GM20431 (cell line): ENCODE data around the gene ZBTB46.

ENCODE experiments used
- in situ Hi-C: fragments of 300-500 bp; cut with MseI, MboI; formaldehyde crosslinking; loops from one replicate; pipeline ENCODE4 v1.15.0; 2020; ENCODE audit warnings: low sequenced_read_pairs; ENCODE audit not compliant: unreplicated experiment

ZBTB46 gene

DNA sequence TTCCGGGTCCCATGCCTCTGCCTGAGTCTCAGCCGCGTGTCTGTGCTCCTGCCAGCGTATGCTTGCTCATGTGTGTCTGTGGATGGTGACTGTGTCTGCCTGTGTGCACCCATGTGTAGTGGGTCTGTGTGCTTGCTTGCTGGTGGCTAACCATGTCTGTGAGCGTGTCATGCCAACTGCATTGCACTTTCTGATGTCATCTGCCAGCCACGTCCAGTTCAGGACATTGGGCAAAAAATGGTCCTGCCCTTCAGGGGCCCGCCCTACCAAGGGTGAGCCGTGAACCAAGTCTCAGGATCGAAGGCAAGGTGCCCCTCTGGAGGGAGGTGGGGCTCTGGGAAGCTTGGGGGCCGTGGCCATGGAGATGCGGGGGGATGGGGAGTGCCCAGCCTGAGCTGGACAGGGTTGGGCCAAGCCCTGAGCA, 9.4 kb upstream of the ZBTB46 start:
- in situ Hi-C loops, result no loop called here

DNA sequence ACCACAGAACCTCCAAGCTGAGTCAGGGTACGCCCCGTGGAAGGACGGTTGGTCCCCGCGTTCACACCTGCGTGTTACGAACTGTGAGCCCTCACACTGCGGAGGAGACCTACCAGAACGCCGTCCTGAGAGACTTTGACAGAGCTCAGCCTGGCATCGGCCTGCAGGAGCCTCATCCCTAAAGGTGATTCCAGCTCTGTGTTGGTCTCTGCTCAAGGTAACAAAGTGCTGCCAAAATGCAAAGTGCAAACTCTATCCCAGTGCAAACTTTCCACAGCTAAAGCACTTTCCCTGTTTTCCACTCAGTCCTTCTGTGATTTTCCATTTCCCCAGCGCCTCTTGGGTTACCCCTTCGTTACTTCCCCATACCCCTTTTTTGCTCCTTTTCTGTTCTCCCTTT, 8.6 kb upstream of the ZBTB46 start:
- in situ Hi-C loops, result no loop called here

DNA sequence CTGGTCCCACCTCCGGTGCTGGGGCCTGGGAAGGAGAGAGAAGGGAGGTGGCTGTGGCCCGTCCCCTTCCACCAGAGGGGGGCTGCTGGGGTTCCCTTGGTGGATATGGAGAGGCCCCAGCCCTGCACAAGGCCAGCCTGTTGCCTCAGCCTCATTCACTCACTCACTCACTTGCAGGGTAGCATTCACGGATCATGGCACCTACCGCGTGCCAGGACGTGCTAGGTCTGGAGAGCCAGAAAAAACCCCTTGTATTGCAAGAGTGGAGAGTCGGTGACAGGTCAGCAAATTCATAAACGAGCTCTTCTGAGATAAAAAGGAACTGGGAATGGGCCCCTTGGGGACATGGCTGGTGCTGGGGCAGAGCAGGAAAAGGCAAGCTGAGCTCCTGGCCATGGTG, 6.4 kb upstream of the ZBTB46 start:
- in situ Hi-C loops, result no loop called here

DNA sequence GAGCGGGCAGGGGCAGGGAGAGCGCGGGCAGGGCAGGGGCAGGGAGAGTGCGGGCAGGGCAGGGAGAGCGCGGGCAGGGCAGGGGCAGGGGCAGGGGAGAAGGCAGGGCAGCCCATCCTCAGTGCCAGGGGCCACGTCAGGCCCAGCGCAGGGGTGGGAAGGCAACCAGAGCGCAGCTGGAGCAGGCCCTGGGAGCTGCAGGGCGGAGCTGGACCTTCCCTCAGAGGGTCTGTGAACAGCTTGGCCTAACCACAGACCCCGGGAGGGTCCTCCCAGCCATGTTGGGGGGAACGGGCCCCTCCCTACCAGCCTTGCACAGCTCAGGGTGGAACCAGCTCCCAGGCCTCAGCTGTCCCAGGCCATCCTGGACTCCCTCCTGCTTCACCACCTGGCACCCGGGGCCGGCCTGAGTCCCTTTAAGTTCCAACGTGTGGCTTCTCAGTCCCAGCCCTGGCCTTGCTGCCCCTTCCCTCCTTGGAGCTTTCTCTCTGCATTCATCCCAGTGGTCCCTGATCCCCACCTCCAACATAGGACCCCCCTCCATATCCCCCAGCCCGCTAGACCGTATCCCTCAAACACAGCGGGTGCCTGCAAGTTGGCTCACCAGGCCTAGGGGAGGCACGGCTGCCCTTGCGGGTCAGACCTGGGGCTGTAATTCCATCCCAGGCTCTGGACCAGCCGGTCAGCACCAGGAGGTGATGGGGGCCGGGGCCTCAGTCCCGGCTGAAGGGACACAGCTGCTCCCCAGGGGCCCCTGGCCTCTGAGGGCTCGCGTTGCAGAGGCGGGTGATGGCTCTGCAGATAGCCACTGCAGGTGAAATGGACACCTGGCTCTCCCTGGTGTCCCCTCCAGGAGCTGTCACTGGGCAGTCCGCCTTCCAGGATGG, 5.6 kb upstream of the ZBTB46 start:
- in situ Hi-C loops, result no loop called here

GRCh38 chr20:63835021-63835858, 4.2 kb upstream of the ZBTB46 start:
- in situ Hi-C loops, result no loop called here

DNA sequence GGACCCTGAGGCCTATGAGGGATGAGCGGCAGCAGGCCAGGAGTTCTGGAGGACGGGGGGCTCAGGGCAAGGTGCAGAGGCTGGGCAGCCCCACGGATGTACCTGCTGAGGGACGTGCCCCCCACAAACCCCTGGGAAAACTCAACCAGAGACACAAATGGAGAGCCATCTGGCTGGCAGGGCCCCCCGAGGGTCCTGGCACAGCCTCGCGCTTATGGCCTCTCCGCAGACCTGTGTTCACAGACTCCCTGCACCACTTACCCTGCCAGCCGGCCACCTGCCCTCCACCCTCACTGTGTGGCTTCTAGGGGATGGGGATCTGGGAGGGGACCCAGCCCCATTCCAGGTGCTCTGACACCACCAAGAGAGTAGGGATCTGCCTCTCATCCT, 3.4 kb upstream of the ZBTB46 start:
- in situ Hi-C loops, result no loop called here

GRCh38 chr20:63833776-63834490, 2.9 kb upstream of the ZBTB46 start:
- in situ Hi-C loops, result no loop called here

DNA sequence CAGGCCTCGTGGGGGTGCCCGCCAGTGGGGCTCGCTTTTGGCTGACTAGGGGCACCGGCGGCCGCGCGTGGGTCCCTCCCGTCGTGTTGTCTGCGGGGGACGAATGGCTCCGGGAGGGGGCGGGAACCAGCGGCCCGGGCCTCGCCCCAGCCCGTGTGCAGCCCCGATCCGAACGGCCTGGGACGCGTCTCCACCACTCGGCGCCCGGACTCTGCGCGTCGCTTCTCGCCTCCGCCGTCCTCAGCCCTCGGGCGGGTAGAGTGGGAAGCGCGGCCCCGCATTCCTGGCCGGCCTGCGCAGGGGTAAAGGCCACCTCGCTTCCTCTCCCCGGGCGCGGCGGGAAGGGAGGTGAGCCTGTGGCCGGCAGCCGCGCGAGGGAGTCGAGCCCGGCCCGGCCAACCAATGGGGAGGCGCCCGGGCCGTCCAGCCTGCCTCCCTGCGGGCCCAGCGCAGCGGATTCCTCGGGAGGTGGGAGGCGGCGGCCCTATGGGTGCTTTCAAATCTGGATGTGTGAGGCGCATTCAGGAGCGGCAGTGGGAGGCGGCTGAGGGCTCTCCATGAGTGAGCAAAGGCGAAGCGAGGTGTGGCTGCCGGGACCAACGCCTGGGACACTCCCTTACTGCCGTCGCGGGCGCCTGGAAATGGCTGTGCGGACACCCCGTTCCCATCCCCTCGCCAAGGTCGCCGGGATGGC, 1.1 kb upstream of the ZBTB46 start:
- in situ Hi-C loops, result no loop called here

DNA sequence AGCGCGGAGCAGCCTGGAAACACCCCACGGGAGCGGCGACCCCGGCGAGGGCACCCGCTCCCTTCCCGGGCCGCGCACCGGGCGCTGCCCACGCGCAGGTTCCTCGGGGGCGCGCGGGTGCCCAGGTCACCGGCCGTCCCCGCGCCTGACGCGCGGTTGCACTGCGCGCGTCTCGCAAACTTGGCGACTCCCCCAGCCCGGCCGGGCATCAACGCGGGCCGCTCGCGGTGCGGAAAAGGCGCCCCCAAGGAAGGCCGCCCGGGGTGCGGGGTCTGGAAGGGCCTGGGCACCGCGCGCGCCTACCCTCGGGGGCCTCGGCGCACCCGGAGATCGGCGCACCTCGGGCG, 555 bp upstream of the ZBTB46 start:
- in situ Hi-C loops, result no loop called here

DNA sequence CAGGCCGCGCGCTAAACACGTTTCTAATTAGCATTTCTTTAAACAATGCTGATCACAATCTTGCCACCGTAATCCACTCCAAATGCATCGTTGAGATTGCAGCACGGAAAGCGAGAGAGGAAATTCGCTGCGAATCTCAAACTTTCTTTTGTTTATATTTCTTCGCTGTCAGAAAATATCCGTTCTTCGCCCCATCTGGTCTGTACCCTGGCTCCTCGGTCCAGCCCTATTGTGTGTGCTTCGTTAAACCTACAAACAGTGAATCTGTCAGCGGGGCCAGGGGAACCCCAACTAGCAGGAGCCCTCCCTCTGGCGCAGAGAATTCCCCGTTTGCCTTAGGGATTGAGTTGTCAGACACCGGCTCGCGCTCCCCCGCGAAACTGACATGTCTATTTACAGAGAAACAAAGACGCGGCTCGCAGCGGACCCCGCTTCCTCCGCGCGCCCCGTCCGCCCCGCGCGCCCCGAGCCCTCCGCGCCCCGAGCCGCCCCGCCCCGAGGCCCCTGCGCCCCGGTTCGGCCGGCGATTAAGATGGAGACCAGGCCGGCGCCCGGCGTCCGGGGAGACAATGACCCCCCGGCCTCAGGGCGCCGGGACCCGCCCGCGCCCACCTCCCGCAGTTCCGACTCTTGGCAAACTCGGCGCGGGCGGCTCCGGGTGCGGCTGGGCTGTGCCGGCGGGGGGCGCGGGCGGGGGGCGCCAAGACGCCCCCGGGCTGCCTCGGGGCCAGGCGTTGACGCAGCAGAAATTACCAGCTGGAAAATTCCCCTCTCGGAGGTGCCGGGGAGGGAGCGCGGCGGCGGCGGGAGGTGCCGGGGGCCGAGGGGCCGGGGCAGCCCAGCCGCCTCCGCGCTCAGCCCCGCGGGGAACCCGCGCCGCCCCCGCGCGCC, 874 bp downstream of the ZBTB46 start:
- in situ Hi-C loops, result no loop called here

DNA sequence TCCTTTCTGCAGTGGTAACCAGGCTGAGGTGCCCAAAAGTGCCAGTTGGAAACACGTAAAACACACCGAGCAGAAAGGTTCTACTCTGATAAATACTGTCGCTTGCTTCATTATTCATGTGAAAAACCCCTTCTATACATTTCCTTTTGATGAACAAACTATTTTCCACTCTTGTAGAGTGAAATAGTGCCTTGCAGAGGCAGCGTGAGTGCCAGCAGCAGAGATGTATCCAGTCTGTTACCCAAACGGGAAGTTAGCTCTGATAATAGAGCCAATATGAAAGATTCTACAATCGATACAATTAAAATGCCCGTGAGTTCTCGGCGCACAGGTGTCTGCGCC, 1.5 kb downstream of the ZBTB46 start:
- in situ Hi-C loops, result no loop called here

DNA sequence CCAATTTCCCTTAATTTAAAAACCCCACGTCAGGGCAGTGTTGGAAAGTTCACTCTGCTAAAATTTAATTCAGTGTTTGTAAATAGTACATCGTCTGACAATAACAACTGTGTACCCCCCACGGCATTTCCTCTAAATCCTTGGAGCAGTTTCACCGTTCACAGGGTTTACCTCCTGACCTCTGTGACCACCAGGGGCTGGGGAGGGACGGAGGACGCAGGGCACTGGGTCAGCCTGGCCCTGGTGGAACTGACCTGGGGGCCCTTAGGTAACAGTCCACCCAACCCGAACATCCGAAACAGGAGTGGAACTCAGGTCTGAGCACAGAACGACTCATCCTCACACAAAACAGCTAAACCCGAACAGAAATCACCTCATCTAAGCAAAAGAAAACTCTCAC, 2.1 kb downstream of the ZBTB46 start:
- in situ Hi-C loops, result no loop called here

DNA sequence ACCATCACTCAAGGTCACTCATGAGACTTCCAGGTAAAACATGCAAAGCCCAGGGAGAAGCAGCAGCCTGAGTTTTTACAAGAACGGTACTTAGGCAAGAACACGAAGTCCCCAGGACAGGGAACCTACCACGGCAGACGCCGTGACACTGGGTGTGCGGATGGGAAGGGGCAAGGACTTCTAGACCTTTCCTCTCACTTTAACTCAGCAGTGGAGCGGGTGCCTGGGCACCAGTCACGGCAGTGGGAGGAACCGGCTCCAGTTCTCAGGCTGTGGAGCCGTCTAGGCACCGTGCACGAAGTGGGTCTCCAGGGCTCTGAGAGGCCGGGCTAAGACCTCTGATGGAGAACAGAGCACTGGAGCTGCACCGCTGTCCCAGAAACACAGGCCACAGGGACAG, 2.5 kb downstream of the ZBTB46 start:
- in situ Hi-C loops, result no loop called here

- in situ Hi-C loops, result no loop called here
Observed at GRCh38 chr20:63828124-63828523, 2.9 kb downstream of the ZBTB46 start.

DNA sequence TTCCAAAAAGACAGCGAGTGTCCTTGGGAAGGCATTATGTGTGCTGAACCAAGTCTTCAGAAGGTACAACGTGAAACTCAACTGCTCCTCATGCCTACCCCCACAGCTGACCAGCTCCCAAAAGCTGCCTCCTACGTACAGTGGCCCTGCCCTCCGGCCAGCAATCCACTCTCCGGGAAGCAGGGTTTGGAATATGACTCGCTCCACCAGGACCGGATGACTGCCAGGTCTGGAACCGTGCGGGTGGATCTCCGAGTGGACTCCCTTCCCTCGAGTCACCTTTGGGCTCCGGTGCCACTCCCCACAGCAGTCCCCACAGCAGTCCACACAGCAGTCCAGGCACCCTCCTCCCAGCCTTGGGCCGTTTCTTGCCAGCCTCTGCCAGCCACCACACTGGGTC, 4.3 kb downstream of the ZBTB46 start:
- in situ Hi-C loops, result no loop called here

- in situ Hi-C loops, result no loop called here
Observed at GRCh38 chr20:63825331-63826118, 5.5 kb downstream of the ZBTB46 start.

GRCh38 chr20:63823691-63824311, 7.3 kb downstream of the ZBTB46 start:
- in situ Hi-C loops, result no loop called here

DNA sequence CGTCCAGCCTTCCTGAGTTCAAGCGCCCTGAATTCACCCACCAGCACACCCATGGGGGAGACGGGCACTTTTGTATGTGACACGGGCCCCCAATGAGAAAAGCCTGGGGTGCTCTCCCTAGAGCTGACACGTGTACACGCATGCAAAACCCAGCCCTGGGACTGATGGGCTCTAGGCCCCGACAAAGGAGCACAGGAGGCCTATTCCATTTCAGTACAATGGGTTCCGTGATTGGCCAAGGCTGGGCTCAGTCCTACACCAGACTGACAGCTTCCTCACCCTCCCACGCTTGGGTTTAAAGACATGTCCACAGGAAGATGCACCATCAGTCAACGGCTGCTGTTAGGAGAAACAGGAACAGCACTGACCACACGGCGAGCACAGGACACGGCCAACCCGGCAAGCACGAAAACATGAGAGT, 8.8 kb downstream of the ZBTB46 start:
- in situ Hi-C loops, result no loop called here
